ENCODE measurements around the gene IP6K2.

DNA sequence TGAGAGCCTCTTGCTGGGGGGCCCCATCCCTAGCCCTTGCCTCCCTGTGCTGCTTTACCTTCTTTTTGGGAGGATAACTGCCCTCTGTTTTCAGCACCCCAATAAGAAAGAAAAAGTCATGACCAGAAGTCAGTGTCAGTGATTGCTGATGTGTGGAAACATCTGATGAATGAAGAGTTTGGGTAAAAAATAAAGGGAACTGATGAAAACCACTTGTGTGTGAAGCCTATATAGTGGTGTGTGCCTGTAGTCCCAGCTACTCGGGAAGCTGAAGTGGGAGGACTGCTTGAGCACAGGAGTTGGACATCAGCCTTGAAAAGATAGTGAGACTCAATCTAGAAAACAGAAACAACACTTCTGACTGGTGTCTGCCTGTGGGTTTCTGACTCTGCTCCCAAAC, 44.5 kb downstream of the IP6K2 start:
- TF ChIP-seq, protein P1, sequence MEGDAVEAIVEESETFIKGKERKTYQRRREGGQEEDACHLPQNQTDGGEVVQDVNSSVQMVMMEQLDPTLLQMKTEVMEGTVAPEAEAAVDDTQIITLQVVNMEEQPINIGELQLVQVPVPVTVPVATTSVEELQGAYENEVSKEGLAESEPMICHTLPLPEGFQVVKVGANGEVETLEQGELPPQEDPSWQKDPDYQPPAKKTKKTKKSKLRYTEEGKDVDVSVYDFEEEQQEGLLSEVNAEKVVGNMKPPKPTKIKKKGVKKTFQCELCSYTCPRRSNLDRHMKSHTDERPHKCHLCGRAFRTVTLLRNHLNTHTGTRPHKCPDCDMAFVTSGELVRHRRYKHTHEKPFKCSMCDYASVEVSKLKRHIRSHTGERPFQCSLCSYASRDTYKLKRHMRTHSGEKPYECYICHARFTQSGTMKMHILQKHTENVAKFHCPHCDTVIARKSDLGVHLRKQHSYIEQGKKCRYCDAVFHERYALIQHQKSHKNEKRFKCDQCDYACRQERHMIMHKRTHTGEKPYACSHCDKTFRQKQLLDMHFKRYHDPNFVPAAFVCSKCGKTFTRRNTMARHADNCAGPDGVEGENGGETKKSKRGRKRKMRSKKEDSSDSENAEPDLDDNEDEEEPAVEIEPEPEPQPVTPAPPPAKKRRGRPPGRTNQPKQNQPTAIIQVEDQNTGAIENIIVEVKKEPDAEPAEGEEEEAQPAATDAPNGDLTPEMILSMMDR (IDR thresholded peaks at IDR 0.05; ENCODE audit: low read depth, low read length, poor library complexity, severe bottlenecking), result no peak
- no peak for TF ChIP-seq EZH2phosphoT487 (IDR thresholded peaks at IDR 0.05; ENCODE audit: borderline replicate concordance, low read length)
